ENCODE results near the gene TTLL11. TPM values are rescaled to one million over a fixed set of nuclear protein-coding genes. Genes with fewer than 3 reads are reported as not detected.

The TTLL11 gene
- total RNA-seq, 1 experiment from 2014 or later, result 7.0 TPM

- no peak for DNase-seq (ENCODE audit: low spot score)
These were observed 209.6 kb downstream of the TTLL11 start for GRCh38 chr9:121883281-121884056.

GRCh38 chr9:121881920-121882500 is 211.1 kb downstream of the TTLL11 start:
- in situ Hi-C loops (cut with HindIII; ENCODE audit: low sequenced_read_pairs), result no loop called here

More at GRCh38 chr9:121883281-121884056, 209.6 kb downstream of the TTLL11 start:
- in situ Hi-C loops (cut with HindIII; ENCODE audit: low sequenced_read_pairs), result no loop called here

DNA sequence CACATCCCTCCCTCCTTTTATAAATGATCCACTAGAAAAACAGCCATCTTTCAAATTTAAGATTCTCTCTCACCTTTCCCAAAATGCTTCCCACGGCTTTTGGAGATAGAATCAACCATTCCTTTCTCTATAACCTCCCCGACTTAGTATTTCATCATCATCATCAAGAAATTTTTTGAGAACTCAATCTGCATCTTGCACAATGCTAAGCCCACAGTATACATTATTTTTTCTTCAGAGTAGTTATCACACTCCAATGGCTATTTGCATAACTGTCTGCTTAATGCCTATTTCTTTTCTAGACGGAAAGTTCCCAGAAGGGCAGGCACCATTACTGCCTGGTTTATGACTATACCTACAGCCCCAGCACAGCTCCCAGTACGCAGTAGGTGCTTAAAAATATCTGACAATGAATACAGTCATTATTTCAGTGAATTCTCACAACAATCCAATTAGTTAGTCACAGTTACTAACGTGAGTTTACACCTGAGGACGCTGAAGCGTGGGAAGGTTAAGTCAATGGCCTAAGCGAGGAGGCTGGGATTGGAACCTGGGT is 212.7 kb downstream of the TTLL11 start:
- in situ Hi-C loops (cut with HindIII; ENCODE audit: low sequenced_read_pairs), result no loop called here
- no peak for DNase-seq (ENCODE audit: low spot score)

More at GRCh38 chr9:121881920-121882500, 211.1 kb downstream of the TTLL11 start:
- no peak for DNase-seq (ENCODE audit: low spot score)

DNA sequence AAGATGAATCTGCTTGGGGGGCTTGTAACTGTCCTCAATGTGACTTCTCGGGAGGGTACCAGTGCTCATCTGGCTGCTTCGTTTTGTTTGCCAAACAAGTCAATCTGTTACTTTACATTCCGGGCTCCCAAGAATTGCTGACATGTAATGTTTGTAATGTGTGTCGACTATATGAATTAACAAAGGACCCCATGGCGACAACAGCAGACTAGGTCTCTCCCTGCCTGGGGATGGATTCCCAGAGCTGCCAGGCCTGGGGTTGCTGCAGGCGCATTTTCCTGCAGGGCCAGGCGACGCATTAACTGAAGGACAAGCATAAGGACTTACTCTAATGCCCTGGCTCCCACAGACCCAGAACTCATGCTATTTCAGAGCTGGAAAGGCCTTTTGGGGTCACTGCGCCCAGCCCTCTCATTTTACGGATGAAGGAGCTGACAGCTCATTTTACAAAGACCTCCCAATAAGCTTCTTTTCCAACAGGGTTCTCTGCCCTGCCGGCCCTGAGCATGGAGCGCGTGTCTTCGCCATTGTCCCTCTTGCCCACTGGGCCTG is 214.8 kb downstream of the TTLL11 start:
- in situ Hi-C loops (cut with HindIII; ENCODE audit: low sequenced_read_pairs), result no loop called here
- no peak for DNase-seq (ENCODE audit: low spot score)

DNA sequence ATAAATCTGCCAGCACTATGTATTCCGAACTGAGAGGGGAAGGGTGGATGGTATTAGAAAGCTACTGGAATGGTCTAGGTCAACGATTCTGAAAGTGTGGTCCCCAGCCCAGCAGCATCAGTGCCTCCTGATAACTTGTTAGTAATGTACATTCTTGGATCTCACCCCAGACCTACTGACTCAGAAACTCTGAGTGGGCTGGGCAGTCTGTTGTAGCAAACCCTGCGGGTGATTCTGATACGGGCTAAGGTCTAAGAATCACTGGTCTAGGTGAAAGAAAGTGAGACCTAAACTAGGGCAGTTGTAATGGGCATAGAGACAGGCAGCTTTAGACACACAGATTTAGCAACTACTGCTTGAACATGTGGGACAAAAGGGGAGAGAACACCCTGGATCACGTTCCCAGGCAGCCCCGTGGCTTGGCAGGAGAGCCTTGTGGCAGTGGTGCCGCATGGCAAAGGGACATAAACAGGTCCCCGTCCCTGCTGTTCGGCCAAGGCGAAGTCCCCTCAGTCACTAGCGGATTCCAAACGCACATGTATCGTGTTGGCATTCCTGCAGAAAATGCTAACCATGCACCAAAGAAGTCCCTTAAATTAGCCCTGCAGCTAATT is 216.3 kb downstream of the TTLL11 start:
- peak; percentile 32 for DNase-seq (ENCODE audit: low spot score)
- in situ Hi-C loops (cut with HindIII; ENCODE audit: low sequenced_read_pairs), result no loop called here

DNA sequence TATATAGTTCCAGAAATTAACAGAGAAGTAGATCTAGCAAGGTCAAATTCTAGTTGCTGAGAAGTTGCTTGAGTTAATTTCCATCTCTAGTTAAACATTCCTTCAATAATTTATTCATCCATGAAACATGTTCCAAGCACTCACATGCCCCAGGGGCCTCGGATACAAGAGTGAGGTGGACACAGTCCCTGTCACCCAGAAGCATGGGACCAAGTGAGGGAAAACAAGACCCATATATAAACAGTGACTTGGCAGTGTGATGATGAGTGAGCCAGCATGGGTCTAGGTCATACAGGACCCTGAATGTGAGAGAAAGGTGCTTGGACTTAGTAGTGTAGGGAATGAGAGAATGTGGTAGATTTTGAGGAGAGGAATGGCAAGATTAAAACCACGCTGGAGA is 216.9 kb downstream of the TTLL11 start:
- DNase-seq (ENCODE audit: low spot score), result no peak
- in situ Hi-C loops (cut with HindIII; ENCODE audit: low sequenced_read_pairs), result no loop called here

- DNase-seq (ENCODE audit: low spot score), result no peak
- in situ Hi-C loops (cut with HindIII; ENCODE audit: low sequenced_read_pairs), result no loop called here
These were observed 218.6 kb downstream of the TTLL11 start for GRCh38 chr9:121874524-121874923.

GRCh38 chr9:121871431-121872025 is 221.6 kb downstream of the TTLL11 start:
- DNase-seq (ENCODE audit: low spot score), result no peak
- in situ Hi-C loops (cut with HindIII; ENCODE audit: low sequenced_read_pairs), result no loop called here

- no peak for DNase-seq (ENCODE audit: low spot score)
- in situ Hi-C loops (cut with HindIII; ENCODE audit: low sequenced_read_pairs), result no loop called here
These were observed 222.8 kb downstream of the TTLL11 start for GRCh38 chr9:121870271-121870670.

- in situ Hi-C loops (cut with HindIII; ENCODE audit: low sequenced_read_pairs), result no loop called here
- DNase-seq (ENCODE audit: low spot score), result no peak
These were observed 224.5 kb downstream of the TTLL11 start for GRCh38 chr9:121868626-121869025.

GRCh38 chr9:121866927-121867326 is 226.2 kb downstream of the TTLL11 start:
- DNase-seq (ENCODE audit: low spot score), result no peak
- in situ Hi-C loops (cut with HindIII; ENCODE audit: low sequenced_read_pairs), result no loop called here

- in situ Hi-C loops (cut with HindIII; ENCODE audit: low sequenced_read_pairs), result no loop called here
- no peak for DNase-seq (ENCODE audit: low spot score)
These were observed 227.2 kb downstream of the TTLL11 start for GRCh38 chr9:121865884-121866283.

GRCh38 chr9:121865060-121865459 is 228.0 kb downstream of the TTLL11 start:
- in situ Hi-C loops (cut with HindIII; ENCODE audit: low sequenced_read_pairs), result no loop called here
- DNase-seq (ENCODE audit: low spot score), result no peak

- in situ Hi-C loops (cut with HindIII; ENCODE audit: low sequenced_read_pairs), result no loop called here
- no peak for DNase-seq (ENCODE audit: low spot score)
These were observed 229.2 kb downstream of the TTLL11 start for GRCh38 chr9:121863955-121864354.

DNA sequence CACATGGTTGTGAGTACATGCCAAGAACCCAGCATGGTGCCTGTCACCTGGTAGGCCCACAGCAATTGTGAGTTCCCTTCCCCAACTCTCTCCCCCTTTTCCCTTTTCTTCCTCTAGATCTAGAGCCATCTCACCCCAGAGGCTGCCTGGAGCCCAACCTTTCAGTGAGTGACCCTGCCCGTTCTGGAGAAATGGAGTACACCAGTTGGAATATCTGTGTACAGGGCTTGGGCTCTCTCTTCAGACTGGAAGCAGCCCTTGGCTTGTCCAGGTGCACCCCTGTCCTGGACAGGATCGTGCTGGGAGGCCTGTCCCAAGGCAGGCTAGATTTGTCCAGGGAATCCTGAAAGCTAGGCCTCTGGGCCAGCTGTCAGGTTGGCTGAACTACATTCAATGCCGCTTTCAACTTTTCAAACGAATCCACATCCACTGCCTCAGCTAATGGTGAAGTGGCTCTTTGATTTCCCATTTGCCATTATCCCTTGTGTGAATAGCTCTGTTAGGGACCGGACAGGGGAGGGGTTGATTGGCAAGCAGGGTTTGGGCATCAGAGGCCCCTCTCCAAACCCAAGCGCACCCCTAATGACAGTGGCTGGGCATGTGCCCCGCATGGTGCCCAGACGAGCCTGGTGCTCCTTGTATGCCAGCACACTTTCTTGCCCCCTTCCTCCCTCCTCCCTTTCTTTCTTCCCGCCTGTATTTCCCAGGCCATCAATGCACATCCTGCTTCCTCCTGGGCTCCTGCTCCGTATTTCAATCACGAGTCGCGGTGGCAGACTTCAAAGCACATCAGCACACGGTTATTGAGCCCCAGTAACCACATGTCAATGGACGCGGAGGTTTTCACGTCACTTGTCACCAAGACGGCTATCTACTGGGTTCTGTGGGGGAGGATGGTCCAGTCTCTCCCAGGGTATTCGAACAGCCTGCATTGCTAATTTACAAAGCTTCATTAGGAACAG is 230.5 kb downstream of the TTLL11 start:
- DNase-seq (ENCODE audit: low spot score), result peak; percentile 63
- in situ Hi-C loops (cut with HindIII; ENCODE audit: low sequenced_read_pairs), result no loop called here

- in situ Hi-C loops (cut with HindIII; ENCODE audit: low sequenced_read_pairs), result no loop called here
- DNase-seq (ENCODE audit: low spot score), result peak; percentile 73
These were observed 231.5 kb downstream of the TTLL11 start for GRCh38 chr9:121861501-121862180.

DNA sequence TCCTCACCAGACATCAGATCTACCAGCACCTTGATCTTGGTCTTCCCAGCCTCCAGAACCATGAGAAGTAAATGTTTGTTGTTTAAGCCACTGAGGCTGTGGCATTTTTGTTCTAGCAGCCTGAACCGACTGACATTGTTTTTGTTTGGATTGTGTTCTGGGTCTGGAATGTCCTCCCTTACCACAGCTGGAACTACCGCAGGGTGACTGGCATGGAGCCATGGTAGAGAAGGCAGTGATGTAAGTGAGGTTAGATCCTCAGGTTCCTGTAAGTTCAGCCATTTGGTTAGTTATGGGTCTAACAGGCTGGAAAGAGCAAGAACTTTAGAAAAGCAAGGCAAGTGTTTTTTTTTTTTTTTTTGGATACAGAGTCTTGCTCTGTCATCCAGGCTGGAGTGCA is 232.4 kb downstream of the TTLL11 start:
- in situ Hi-C loops (cut with HindIII; ENCODE audit: low sequenced_read_pairs), result no loop called here
- no peak for DNase-seq (ENCODE audit: low spot score)

- peak; percentile 66 for DNase-seq (ENCODE audit: low spot score)
- in situ Hi-C loops (cut with HindIII; ENCODE audit: low sequenced_read_pairs), result no loop called here
These were observed 232.9 kb downstream of the TTLL11 start for GRCh38 chr9:121860213-121860612.
